Inferior parietal cortex (tissue), 1 donor: ENCODE results near the gene TANGO2.

Experiments used
- DNase-seq: peaks from one replicate; pipeline ENCODE4 v3.0.0-alpha.2; 2016; ENCODE audit errors: extremely low spot score

The TANGO2 gene

DNA sequence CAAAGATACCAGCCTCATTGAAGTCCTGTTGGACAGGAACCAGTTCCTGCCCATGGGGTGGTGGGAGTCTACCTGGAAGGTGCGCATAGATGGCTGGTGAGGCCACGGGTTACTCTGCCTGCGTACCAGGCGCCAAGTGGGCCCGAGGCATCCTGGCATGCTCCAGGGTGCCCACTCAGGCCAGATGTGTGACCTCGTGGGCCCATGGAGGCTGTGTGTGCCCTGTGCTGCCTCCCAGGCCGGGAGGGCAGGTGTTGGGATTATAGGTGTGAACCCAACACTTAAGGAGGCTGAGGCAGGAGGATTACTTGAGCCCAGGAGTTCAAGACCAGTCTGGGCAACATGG is 23.1 kb downstream of the TANGO2 start:
- no peak for DNase-seq

DNA sequence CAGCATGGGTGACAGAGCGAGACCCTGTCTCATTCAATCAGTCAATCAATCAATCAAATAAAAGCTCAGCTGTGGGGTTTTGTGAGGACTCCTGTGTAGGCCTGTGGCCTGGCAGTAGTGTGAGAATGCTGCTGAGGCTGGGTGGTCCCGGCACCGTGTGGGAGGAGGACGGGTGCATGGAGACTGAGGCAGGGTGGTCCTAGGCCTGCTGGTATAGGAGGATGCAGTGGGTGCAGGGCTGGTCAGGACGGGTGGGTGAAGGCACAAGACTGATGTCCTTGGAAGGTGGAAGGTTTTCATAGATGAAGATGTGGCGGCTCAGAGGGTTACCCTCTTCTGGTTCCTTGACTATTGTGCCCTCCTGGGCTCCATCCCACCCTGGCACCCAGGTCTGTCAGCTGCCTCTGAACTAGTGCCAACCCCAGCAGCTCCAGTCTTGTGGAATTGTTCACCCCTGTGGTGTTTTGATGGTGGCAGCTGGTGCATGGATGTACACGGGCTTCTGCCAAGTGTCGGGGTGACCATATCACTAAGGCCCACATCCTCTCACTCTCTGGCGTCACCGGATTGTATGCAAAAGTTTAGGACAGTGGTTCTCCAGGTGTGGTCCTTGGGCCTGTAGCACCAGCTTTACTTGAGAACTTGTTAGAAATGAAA is 23.7 kb downstream of the TANGO2 start:
- DNase-seq: no peak

DNA sequence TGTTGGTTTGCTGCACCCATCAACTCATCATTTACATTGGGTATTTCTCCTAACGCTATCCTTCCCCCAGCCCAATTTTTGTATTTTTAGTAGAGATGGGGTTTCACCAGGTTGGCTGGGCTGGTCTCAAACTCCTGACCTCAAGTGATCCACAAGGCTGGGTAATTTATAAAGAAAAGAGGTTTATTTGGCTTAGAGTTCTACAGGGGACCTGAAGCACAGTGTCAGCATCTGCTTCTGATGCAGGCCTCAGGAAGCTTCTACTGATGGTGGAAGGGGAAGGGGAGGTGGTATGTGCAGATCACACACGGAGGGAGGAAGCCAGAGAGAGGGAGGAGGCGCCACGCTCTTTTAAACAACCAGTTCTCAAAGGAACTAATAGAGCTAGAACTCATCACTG is 25.8 kb downstream of the TANGO2 start:
- DNase-seq: no peak

DNA sequence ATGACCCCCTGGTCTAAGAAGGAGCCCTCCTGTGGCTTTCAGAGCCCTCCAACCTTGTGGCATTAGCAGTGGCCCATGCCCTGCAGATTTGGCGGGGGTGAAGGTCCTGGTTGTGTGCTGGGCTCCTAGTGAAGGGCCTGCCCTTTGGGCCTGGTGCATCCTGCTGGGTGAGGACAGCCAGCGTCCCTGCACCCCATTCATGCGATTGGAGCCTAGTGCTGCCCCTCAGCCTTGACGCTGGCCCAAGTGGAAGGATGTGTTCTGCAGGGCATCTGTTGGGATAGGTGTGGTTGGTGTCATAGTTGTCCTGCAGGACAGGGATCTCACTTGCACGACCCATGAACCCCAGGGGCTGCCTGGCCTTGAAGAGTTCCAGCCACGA is 31.0 kb downstream of the TANGO2 start:
- no peak for DNase-seq

DNA sequence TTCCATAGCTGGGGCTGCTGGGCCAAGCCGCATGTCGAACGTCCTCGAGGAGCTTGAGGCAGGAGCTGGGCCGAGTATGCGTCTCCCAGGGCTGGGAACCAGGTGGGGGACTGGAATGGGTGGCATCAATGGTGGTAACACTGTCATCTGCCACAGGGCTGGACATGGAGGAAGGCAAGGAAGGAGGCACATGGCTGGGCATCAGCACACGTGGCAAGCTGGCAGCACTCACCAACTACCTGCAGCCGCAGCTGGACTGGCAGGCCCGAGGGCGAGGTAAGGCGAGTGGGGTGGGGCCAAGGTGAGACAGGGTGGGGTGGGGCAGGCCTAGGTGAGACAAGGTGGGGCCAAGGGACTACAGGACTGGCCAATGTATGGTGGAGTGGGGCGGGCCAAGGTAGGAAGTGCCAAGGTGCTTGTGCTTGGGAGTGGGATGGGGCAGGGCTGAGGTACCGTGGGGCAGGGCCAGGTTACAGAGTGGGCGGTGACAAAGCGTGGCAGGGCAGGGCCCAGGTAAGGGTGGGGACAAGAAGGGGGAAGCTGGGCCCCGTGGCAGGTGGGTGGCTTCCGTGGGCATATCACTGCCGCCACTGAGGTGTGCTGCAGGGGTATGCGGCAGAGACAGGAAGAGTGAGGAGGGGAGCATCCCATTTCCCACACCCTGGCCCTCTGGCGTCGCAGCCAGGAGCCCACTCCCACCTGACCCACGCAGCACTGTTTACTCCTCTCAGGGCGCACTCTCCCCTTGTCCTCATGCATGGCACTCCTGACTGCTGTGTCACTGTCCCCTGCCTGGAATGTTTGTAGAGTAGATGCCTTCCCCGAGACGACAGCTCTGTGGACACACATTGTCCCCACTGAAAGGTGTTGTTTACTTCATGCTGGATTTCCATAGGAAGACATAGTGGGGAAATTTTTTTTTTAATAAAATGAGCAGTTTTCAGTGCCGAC is 31.7 kb downstream of the TANGO2 start:
- no peak for DNase-seq

DNA sequence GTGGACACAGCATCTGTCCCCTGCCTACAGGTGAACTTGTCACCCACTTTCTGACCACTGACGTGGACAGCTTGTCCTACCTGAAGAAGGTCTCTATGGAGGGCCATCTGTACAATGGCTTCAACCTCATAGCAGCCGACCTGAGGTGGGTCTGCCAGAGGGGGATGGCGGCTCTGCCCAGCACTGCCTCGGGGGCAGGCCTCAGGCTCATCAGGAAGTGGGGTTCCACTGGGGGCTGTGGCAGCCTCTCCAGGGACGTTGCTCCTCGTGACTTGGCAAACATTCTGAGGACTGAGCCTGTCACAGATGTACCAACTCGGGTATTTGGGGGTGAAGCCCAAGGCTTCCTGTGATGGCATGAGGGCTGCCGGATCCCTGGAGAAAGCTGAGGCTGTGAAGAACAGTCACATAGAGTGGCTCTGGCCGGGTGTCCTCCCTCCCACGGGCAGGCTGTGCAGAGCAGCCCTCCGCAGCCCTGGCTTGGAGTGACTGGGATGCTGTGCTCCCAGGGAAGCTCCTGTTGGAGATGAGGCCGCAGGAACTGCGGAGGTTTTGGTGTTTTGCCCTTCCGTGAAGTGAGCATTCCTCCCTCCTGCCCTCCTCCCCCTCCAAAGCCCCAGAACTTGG is 32.6 kb downstream of the TANGO2 start:
- DNase-seq: no peak

DNA sequence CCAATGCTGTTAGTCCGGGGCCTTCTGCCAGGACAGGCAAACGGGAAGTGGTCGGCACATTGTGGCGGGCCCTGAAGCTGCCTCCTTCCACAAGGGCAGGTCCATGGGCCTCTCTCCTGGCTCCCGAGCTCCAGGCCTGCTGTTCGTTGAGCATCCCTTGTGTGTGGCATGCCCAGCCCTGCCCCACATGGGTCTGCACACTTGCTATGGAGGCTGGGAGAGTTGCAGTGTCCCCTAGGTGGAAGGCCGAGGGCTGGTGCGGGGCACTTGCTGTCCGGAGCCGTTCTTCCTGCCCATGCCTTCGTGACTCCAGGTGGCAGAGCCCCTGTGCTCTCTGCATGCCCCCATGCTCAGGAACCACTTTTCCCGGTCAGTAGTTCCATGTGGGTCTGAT is 33.1 kb downstream of the TANGO2 start:
- DNase-seq: no peak

DNA sequence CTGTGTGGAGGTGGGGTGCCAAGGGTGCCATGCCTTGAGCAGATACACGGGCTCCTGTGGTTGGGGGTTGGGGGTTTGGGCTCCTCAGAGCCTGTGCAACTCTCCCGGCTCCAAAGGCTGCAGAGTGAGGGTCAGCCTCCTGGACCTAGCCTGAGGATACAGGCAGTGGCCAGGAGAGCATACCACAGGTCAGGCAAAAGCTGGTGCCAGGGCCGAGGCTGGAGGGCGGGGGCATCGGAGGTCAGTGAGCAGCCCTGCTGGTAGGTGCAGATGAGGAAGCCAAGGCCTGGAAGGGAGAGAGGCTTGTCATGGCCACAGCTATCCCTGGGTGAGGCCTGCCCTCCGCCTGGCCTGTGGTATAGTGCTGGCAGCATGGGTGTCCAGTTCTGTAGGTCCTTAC is 33.6 kb downstream of the TANGO2 start:
- DNase-seq: no peak

DNA sequence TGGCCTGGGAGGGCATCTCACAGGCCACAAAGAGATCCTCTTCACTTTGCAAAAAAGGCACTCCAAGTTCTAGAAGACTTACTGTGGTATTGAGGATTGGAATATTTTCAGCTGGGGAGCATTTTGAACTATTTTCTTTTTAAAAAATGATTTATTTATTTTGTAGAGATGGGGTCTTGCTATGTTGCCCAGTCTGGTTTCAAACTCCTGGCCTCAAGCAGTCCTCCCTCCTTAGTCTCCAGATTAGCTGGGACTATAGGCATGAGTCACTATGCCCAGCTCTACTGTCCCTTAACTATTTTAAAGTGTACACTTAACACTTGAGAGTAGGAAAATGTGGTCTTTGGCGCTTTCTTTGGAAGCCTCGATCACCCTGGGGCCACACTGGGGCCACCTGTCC is 34.2 kb downstream of the TANGO2 start:
- DNase-seq: no peak

DNA sequence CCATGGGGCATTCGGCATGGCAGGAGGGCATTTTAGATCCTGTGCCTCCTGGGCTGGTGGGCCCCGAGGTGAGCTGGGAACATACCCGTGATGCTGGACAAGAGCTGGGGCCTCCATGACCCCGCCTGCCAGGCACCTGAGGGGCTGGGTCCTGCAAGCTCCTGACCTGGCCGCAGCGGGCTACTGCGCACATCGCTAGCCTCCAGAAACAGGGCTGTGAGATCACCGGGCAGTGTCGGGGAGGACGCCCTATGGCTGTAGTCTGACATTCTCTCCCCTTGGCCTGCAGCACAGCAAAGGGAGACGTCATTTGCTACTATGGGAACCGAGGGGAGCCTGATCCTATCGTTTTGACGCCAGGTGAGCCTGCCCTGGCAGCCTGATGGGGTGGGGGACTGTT is 34.7 kb downstream of the TANGO2 start:
- DNase-seq: no peak

DNA sequence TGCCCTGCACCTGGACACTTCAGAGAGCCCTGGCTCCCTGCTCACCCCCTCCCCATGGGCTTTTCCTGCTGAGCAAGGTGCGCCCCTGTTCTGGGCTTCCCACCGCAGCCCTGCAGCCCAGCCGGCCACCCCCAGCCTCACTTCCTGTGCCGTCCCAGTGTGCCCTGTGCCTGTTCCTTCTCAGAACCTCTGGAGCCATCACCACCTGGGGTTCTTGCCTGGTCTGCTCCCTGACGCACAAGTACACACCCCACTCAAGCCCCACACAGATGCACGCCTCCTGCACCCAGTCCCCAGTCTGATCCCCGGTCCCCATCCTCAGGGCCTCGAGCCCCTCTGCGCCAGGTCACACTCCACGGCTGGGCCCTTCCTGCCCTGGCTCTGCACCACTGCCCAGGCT is 35.3 kb downstream of the TANGO2 start:
- no peak for DNase-seq

DNA sequence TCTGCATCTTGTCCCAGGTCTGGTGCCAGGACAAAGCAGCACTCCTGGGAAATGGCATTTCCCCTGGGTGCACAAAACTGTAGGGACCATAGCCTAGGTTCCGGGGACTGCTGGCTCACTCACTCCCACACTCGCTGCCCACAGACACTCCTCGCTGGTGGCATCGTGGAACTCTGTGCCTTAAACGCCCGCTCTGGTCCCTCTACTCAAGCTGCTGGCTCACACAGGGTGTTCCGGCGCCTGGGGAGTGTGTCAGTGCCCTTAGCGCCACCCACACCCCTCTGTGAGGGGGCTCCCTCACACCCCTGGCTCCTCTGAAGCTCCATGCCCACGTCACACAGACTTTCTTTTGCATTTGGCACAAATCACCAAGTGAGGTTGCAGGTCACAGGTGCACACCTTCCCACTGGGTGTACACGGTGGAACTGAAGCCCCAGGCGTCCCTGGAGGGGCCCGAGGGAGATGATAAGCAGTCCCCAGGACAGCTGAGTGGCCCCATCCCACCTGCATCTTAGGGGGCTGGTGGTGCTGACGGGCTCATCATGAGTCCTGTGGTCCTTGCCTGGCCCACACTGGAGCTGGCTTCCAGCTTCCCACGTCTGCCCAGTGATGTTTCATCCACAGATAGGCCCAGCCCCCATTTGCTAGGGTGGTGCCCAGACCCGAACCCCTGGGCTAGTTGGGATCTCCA is 35.9 kb downstream of the TANGO2 start:
- DNase-seq: no peak

DNA sequence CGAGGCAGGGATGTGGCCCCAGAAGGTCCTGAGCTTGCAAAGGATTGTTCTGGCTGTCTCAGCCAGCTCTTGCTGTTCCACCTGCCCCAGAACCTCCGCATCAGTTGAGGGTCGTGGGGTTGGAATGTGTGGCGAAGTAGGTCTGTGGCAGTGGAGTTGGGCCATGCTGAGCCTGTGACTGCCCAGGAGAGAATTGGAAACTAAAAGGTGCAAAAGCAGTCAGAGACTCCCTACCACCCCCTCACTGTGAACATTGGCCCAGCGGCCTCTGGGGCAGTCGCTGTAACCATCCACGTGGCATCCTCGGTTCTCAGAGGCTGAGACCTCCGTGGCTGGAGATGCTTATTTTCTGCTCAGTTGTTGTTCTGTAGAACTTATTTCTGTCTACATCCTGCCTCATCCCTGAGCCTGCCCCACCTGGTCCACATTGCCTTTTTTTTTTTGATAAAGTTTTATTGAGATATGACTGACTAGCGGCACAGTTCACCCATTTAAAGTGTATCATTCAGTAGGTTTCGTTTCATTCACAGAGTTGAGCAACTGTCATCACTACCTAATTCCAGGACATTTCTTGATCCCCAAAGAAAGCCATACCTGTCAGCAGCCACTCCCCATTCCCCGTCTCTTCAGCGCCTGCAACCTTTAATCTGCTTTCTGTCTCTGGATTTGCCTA is 36.8 kb downstream of the TANGO2 start:
- no peak for DNase-seq

DNA sequence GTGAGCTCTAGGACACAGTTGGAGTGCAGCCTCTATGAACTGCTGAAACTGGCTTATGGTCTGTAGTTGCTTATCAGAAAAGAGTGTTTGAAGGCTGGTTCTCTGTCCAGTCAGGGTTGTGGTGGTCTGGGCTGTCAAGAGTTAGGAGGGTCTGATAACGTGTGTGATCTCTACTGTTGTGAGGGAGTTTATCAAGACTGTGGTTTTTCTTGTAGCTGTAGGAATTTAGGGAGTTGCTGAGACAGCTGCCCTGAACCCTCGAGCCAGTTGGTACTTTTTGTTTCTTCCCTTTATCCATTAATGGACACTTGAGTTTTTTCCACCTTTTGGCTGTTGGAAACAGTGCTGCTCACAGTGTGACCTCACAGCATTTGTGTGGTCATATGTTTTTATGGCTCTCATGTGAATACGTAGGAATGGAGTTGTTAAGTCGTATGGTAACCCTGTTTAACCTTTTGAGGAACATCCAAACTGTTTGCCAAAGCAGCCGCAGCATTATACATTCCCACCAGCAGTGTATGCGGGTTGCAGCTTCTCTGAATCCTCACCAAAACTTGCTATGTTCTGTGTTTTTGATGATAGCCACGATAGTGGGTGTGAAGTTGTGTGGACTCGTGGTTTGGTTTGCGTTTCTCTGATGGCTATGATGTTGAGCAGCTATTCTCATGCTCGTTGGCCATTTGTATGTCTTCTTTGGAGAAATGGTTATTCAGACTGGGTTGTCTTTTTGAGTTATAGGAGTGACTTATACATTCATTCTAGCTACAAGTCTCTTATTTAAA is 38.3 kb downstream of the TANGO2 start:
- no peak for DNase-seq

DNA sequence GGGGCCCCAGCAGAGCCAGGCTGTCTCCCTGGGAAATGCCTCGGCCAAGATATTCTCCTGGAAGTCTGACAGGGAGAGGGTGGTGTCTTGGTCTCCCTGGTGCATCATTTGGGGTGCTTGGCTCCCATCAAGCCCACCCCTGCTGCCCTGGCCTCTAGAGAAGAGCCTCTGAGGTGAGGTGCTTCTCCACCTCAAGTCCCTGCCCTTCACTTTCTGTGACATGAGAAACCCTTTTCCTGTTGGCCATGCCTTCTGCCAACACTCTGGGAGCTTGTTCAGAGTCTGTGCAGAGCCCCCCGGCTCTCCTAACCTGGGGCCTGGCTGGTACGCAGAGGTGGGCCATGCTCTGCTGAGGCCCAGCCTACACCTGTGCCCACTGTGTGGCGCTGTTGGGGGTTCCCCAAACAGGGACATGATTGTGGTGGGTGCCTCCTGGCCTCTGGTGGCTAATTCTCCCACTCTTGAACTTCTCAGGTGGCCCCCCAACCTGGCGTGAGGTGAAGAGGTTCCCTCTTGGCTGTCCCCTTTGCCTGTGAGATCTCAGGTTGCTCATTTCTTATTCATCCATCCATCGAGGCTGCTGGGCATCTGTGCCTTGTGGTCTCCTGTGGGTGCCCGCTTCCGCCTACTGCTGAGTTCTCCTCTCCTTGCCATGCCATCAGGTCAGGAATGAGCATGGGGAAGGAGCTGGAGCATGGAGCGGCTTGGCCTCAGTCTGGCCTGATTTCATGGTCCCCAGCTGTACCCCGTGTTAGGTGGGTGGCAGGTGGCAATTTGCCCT is 40.0 kb downstream of the TANGO2 start:
- DNase-seq: no peak

DNA sequence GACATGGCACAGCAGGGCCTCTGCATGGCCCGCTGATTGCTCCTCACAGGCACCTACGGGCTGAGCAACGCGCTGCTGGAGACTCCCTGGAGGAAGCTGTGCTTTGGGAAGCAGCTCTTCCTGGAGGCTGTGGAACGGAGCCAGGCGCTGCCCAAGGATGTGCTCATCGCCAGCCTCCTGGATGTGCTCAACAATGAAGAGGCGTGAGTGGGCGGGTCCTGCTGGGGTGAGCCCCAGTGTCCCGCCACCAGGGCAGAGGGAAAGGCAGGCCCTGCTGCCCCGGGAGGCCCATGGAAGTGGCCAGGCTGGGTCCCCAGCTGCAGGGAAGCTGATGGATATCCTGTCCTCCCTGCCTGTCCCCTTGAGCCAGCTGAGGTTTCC is 40.6 kb downstream of the TANGO2 start:
- DNase-seq: no peak

DNA sequence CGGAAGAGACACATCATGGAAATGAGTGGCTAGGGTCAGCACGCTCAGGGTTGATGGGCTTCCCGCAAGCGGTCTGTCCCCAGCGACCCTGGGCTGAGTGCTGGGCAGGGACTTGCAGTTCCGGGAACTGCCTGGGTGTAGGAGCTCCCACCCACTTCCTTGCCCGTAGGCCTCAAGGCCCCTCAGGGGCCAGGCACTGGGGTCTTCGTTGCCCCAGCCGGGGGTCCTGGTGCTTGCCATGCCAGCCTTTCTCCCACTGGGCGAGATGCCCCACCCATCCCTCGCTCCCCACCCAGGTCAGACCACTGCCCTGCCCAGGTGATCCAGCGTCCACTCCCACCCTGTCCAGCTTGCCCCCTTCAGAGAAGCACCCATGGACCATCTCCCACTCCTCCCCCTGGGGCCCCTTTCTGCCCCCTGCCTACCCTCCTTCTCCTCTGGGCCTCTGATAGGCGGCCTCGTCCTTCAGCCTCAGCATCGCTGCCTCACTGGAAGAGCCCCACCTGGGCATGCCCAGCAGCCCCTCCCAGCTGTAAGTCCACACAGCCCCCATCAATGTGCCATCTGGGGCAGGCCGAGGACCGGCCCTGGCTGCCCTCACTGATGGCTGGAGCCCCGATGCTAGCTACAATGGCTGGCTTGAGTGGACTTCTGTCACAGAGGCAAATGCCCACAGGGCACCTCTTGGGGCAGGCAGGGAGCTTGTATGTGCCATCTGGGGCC is 41.3 kb downstream of the TANGO2 start:
- DNase-seq: no peak

DNA sequence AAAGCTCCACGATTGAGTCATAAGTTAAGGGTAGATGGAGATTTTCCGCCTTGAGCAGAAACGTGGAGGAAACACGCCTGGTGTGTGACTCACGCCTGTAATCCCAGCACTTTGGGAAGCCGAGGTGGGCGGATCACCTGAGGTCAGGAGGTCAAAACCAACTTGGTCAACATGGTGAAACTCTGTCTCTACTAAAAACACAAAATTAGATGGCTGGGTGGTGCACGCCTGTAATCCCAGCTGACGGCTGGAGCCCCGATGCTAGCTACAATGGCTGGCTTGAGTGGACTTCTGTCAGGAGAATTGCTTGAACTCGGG is 41.8 kb downstream of the TANGO2 start:
- no peak for DNase-seq

DNA sequence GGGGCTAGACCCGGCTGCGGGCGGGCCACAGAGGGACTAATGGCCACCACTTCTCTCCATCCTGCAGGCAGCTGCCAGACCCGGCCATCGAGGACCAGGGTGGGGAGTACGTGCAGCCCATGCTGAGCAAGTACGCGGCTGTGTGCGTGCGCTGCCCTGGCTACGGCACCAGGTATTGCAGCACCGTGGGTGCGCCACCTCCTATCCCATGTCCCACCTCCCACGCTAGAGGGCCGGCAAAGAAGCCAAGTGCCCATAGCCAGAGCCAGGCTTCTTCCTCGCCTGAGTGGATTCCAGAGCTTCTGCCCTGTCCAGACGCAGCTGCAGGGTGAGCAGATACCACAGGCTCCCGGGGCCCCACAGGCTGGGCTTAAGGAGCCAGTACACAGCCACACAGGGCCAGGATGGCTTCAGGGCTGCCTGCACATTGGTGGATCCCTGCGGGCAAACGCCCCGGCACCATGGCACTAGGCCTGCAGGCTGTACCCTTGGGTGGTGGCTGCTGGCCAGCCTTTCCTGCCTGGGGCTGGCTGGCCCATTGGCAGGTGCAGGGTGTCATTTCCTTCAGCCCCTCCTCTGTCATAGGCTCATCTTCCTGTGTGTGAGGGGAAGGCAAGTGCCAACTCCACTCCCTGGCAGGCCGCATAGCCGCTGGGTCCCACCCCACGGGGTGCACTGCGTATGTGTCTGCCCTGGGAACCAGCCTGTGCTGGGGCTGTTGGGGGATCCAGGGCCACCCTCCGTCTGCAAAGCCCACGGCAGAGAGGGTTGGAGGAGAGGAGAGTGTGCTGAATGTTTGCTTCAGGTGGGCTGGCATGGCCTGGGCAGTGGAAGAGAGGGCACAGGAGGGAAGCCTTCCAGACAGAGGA is 42.6 kb downstream of the TANGO2 start:
- no peak for DNase-seq
